Activated CD8-positive, alpha-beta memory T cell treated with anti-CD3 and anti-CD28 coated beads for 48 hours (primary cell): Measurements from ENCODE around the gene GLI3.

Experiments used
- DNase-seq, 3 experiments: peaks; one replicate each; pipeline ENCODE4 v3.0.0-alpha.2; 2020; ENCODE audit warnings: low read depth in 2 of 3, low spot score in 2 of 3

Gene GLI3

GRCh38 chr7:42236266-42236975 lies 588 bp downstream of the GLI3 start:
- DNase-seq: peak in 1 of 3 experiments; percentile 1

GRCh38 chr7:42235741-42236161 lies 1.3 kb downstream of the GLI3 start:
- DNase-seq: no peak

GRCh38 chr7:42234736-42235135 lies 2.3 kb downstream of the GLI3 start:
- no peak for DNase-seq

- no peak for DNase-seq
These were observed 3.2 kb downstream of the GLI3 start for GRCh38 chr7:42233695-42234331.

GRCh38 chr7:42233171-42233570 lies 3.8 kb downstream of the GLI3 start:
- no peak for DNase-seq

GRCh38 chr7:42232275-42232674 lies 4.7 kb downstream of the GLI3 start:
- DNase-seq: no peak

GRCh38 chr7:42231043-42231787 lies 5.8 kb downstream of the GLI3 start:
- no peak for DNase-seq

- no peak for DNase-seq
These were observed 8.9 kb downstream of the GLI3 start for GRCh38 chr7:42227936-42228591.

- DNase-seq: no peak
These were observed 9.5 kb downstream of the GLI3 start for GRCh38 chr7:42227541-42227935.

GRCh38 chr7:42227021-42227420 lies 10.0 kb downstream of the GLI3 start:
- no peak for DNase-seq

GRCh38 chr7:42226354-42226941 lies 10.6 kb downstream of the GLI3 start:
- DNase-seq: no peak

- no peak for DNase-seq
These were observed 12.5 kb downstream of the GLI3 start for GRCh38 chr7:42224391-42225003.

- DNase-seq: no peak
These were observed 14.1 kb downstream of the GLI3 start for GRCh38 chr7:42222891-42223290.

GRCh38 chr7:42222125-42222524 lies 14.9 kb downstream of the GLI3 start:
- DNase-seq: no peak

- DNase-seq: no peak
These were observed 15.7 kb downstream of the GLI3 start for GRCh38 chr7:42221304-42221703.

GRCh38 chr7:42219447-42219846 lies 17.6 kb downstream of the GLI3 start:
- no peak for DNase-seq

- DNase-seq: no peak
These were observed 18.8 kb downstream of the GLI3 start for GRCh38 chr7:42218248-42218647.

- no peak for DNase-seq
These were observed 19.5 kb downstream of the GLI3 start for GRCh38 chr7:42217548-42217947.

GRCh38 chr7:42217053-42217452 lies 20.0 kb downstream of the GLI3 start:
- DNase-seq: no peak

- no peak for DNase-seq
These were observed 22.8 kb downstream of the GLI3 start for GRCh38 chr7:42214060-42214679.
